IMR-90 (cell line): ENCODE measurements around the gene MCTP1. TPM values are rescaled to one million over a fixed set of nuclear protein-coding genes. Genes with fewer than 3 reads are reported as not detected.

ENCODE experiments used
- ATAC-seq: fragments of 200-7000 bp; cut with Tn5 transposase; 2 replicates; pipeline ENCODE4 v1.9.1; 2020; ENCODE audit warnings: low read depth, mild to moderate bottlenecking, moderate library complexity
- BruUV-seq: library from RNA; stranded (reverse); fragments of 400-500 nt; replicated peaks from 2 replicates; lab custom pipeline; 2021; lab: Mats Ljungman, UMichigan
- CTCF ChIA-PET: fragments of 300-600 bp; formaldehyde crosslinking; extraction: SDS; loops from one replicate; lab custom pipeline; 2021; ENCODE audit warnings: antibody characterized with exemption; lab: Yijun Ruan, JAX
- POLR2A ChIA-PET: fragments of 300-600 bp; sonication (Branson Sonifier 250); formaldehyde crosslinking; loops from one replicate; lab custom pipeline; 2022; ENCODE audit warnings: antibody characterized with exemption; ENCODE audit not compliant: unreplicated experiment; lab: Charles Lee
- DNase-seq: peaks from one replicate; pipeline ENCODE4 v3.0.0; 2013
- H2AFZ ChIP-seq: replicated peaks from 2 replicates; pipeline ENCODE3; 2013; ENCODE audit warnings: low read length, mild to moderate bottlenecking; ENCODE audit not compliant: poor library complexity
- H2AK5ac ChIP-seq: 2 replicates; pipeline ENCODE4 v1.6.1; 2013; ENCODE audit warnings: low read depth, low read length, inconsistent platforms
- H2AK9ac ChIP-seq: replicated peaks from 2 replicates; pipeline ENCODE3; 2013; ENCODE audit warnings: mild to moderate bottlenecking, low read depth, low read length, moderate library complexity; ENCODE audit not compliant: poor library complexity
- H2BK120ac ChIP-seq: 2 replicates; pipeline ENCODE4 v1.6.1; 2013; ENCODE audit warnings: low read depth, low read length, inconsistent platforms
- H2BK15ac ChIP-seq: 3 replicates; pipeline ENCODE4 v1.6.1; 2013; ENCODE audit warnings: low read depth, low read length, inconsistent platforms
- H2BK20ac ChIP-seq: 2 replicates; pipeline ENCODE4 v1.6.1; 2013; ENCODE audit warnings: low read depth, mild to moderate bottlenecking, inconsistent platforms, low read length, moderate library complexity
- H2BK5ac ChIP-seq: 2 replicates; pipeline ENCODE4 v1.6.1; 2013; ENCODE audit warnings: mild to moderate bottlenecking, low read depth, low read length, inconsistent platforms; ENCODE audit not compliant: poor library complexity, severe bottlenecking
- H3K14ac ChIP-seq: replicated peaks from 2 replicates; pipeline ENCODE4 v1.6.1; 2013; ENCODE audit warnings: low read depth, low read length, inconsistent platforms
- H3K18ac ChIP-seq: 2 replicates; pipeline ENCODE4 v1.6.1; 2013; ENCODE audit warnings: low read depth, low read length, control low read depth
- H3K23ac ChIP-seq: 2 replicates; pipeline ENCODE4 v1.6.1; 2013; ENCODE audit warnings: low read depth, low read length, inconsistent platforms
- H3K27ac ChIP-seq: 2 replicates; pipeline ENCODE4 v1.5.1; 2013; ENCODE audit warnings: mild to moderate bottlenecking, control low read depth, low read length; ENCODE audit not compliant: insufficient read depth
- H3K27me3 ChIP-seq: 2 replicates; pipeline ENCODE4 v1.6.1; 2013; ENCODE audit warnings: low read length; ENCODE audit not compliant: control insufficient read depth, insufficient read depth
- H3K36me3 ChIP-seq: 2 replicates; pipeline ENCODE4 v1.6.1; 2013; ENCODE audit warnings: low read length, mixed read lengths; ENCODE audit not compliant: control insufficient read depth, insufficient read depth
- H3K4ac ChIP-seq: 2 replicates; pipeline ENCODE4 v1.6.1; 2013; ENCODE audit warnings: low read depth, low read length, inconsistent platforms
- H3K4me1 ChIP-seq: 2 replicates; pipeline ENCODE4 v1.6.1; 2013; ENCODE audit warnings: low read length, mixed read lengths; ENCODE audit not compliant: control insufficient read depth, insufficient read depth
- H3K4me2 ChIP-seq: 2 replicates; pipeline ENCODE4 v1.6.1; 2013; ENCODE audit warnings: low read depth, mild to moderate bottlenecking, control low read depth, low read length, moderate library complexity
- H3K4me3 ChIP-seq: 2 replicates; pipeline ENCODE4 v1.5.1; 2013; ENCODE audit warnings: low read depth, mild to moderate bottlenecking, control low read depth, low read length, moderate library complexity; ENCODE audit not compliant: insufficient read depth
- H3K56ac ChIP-seq: 2 replicates; pipeline ENCODE4 v1.6.1; 2013; ENCODE audit warnings: low read length, inconsistent platforms; ENCODE audit not compliant: insufficient read depth; ENCODE audit errors: extremely low read depth
- H3K79me1 ChIP-seq, 2 experiments: 2 replicates each; pipeline ENCODE4 v1.6.1; 2013; ENCODE audit warnings: low read length in 2 of 2, inconsistent platforms in 1 of 2, low read depth in 1 of 2
- H3K9ac ChIP-seq: 2 replicates; pipeline ENCODE4 v1.6.1; 2013; ENCODE audit warnings: low read depth, low read length, control low read depth
- H3K9me1 ChIP-seq: 2 replicates; pipeline ENCODE4 v1.6.1; 2013; ENCODE audit warnings: low read length, inconsistent platforms; ENCODE audit not compliant: insufficient read depth
- H3K9me3 ChIP-seq: 2 replicates; pipeline ENCODE4 v1.6.1; 2013; ENCODE audit warnings: low read length; ENCODE audit not compliant: control insufficient read depth, insufficient read depth
- H4K20me1 ChIP-seq: 2 replicates; pipeline ENCODE4 v1.6.1; 2013; ENCODE audit warnings: low read length, inconsistent platforms; ENCODE audit not compliant: insufficient read depth
- H4K5ac ChIP-seq: 2 replicates; pipeline ENCODE4 v1.6.1; 2013; ENCODE audit warnings: mild to moderate bottlenecking, low read depth, low read length, control low read depth
- H4K8ac ChIP-seq, 2 experiments: 2 replicates each; pipeline ENCODE4 v1.6.1; 2013; ENCODE audit warnings: low read depth in 2 of 2, low read length in 2 of 2, control low read depth in 1 of 2, inconsistent platforms in 1 of 2
- H4K91ac ChIP-seq: 2 replicates; pipeline ENCODE4 v1.6.1; 2013; ENCODE audit warnings: low read depth, low read length, inconsistent platforms; ENCODE audit not compliant: insufficient read depth
- BHLHE40 ChIP-seq: fragments of 150-350 bp; IDR thresholded peaks from 2 replicates; pipeline ENCODE4 v1.6.1; 2016; ENCODE audit warnings: mild to moderate bottlenecking, low read depth, low read length
- FOS ChIP-seq: fragments of 150-350 bp; IDR thresholded peaks from 2 replicates; pipeline ENCODE4 v1.6.1; 2016; ENCODE audit warnings: low read depth, low read length
- MAFK ChIP-seq: IDR thresholded peaks from 2 replicates; pipeline ENCODE4 v1.6.1; 2012; ENCODE audit warnings: low read depth, low read length, improper control_type of control experiment
- MXI1 ChIP-seq: IDR thresholded peaks from 2 replicates; pipeline ENCODE4 v1.6.1; 2012; ENCODE audit warnings: low read depth, mild to moderate bottlenecking, low read length, moderate library complexity, borderline replicate concordance
- RFX5 ChIP-seq: IDR thresholded peaks from 2 replicates; pipeline ENCODE4 v1.8.0; 2012; ENCODE audit warnings: low read depth, mild to moderate bottlenecking, low read length, moderate library complexity
- SMC3 ChIP-seq: fragments of 150-350 bp; IDR thresholded peaks from 2 replicates; pipeline ENCODE4 v1.6.1; 2016; ENCODE audit warnings: low read depth, mild to moderate bottlenecking, antibody characterized with exemption, low read length, moderate library complexity
- WGBS, 2 experiments: methylation state at CpG; one replicate each; pipeline versions ENCODE4 v1.1.5 to v1.1.7; 2013; ENCODE audit warnings: missing lambda C conversion rate in 2 of 2; ENCODE audit not compliant: insufficient read length in 1 of 2; ENCODE audit errors: extremely low coverage in 2 of 2; 5-methylcytosine and 5-hydroxymethylcytosine counted together
- dilution Hi-C: fragments of 300-500 bp; cut with HindIII; formaldehyde crosslinking; loops from one replicate; pipeline ENCODE4 v1.14.3; 2018; ENCODE audit warnings: low sequenced_read_pairs; ENCODE audit not compliant: unreplicated experiment
- in situ Hi-C: fragments of 300-500 bp; cut with MboI; formaldehyde crosslinking; loops from 3 replicates; pipeline ENCODE4 v1.14.3; 2019; ENCODE audit warnings: low sequenced_read_pairs, inconsistent platforms, mixed read lengths
- intact Hi-C: fragments of 100-400 bp; cut with micrococcal nuclease; formaldehyde crosslinking; loops from 2 replicates; pipeline ENCODE4 v1.10.0; 2022
- polyA plus RNA-seq, 3 experiments: library from polyadenylated mRNA; depleted of rRNA; stranded (reverse); fragments of >200 nt; gene quantifications; 2 replicates each; pipeline ENCODE4 v1.2.3, GENCODE V29; 2012; ENCODE audit warnings: low replicate concordance in 1 of 3
- total RNA-seq: library from RNA; depleted of rRNA; stranded (reverse); fragments of >200 nt; gene quantifications from 2 replicates; pipeline ENCODE4 v1.2.3, GENCODE V29; 2012
- TF ChIP-seq, protein P1 (sequence below): fragments of 150-350 bp; IDR thresholded peaks from 2 replicates; pipeline ENCODE4 v1.6.1; 2016; ENCODE audit warnings: low read depth, mild to moderate bottlenecking, low read length, moderate library complexity, borderline replicate concordance

MCTP1 gene
- total and polyA plus RNA-seq, 2 of the 4 experiments (the other 2 are of a cell fraction) = 0.21 TPM; not detected in 1

DNA sequence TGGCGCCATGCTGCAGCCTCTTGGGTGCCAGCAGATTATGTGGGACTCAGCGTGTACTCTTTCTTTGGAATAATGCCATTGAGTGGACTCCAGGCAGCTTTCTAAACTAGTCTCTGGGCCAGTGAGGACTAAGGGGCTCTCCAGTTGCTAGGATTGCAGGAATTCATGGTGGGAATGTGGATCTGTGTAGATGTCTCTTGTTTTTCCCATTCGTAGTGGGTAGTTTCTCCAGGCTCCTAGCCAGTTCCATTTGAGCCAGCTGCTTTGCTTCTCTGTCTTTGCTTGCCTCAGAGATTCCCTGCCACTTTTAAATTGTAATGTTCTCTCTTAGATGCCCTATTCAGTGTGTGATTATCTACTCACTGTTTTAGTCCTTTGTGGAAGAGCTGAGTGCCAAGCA is 623.8 kb downstream of the MCTP1 start:
- Histone ChIP-seq H2AFZ (no peak overlapping the region), H3K4me1 (no peaks in the 10 kb centered on the region), H2BK15ac (no peak overlapping the region), H3K4me2 (no peak overlapping the region), H3K56ac (no peak overlapping the region), H3K14ac (no peak overlapping the region), H4K8ac (no peak overlapping the region), H2AK5ac (no peak overlapping the region), H3K4ac (no peak overlapping the region), H4K5ac (no peak overlapping the region), H3K9me1 (no peaks in the 10 kb centered on the region), H3K79me1 (peaks cover 4 to 8% of the 10 kb centered on the region in 2 experiments; a peak in 1 of 4 replicates), H3K36me3 (0 out of 2 replicates have a peak, but pooled peaks cover 1% of the 10 kb centered on the region), H4K20me1 (no peaks in the 10 kb centered on the region), H2BK120ac (no peak overlapping the region), H2AK9ac (no peak overlapping the region), H3K23ac (no peak overlapping the region), H3K27ac (no peak overlapping the region), H3K18ac (no peak overlapping the region), H3K9me3 (0 out of 2 replicates have a peak, but pooled peaks cover 1% of the 10 kb centered on the region), H2BK20ac (no peak overlapping the region), H3K9ac (no peak overlapping the region), H3K27me3 (no peaks in the 10 kb centered on the region), H2BK5ac (no peak overlapping the region), H4K91ac (no peak overlapping the region), H3K4me3 (no peak overlapping the region)
- no peak for ATAC-seq
- BruUV-seq = no TSS peak
- TF ChIP-seq RFX5 (no peak), MXI1 (no peak), MAFK (no peak), SMC3 (no peak), BHLHE40 (no peak), FOS (no peak)
- TF ChIP-seq, protein P1, sequence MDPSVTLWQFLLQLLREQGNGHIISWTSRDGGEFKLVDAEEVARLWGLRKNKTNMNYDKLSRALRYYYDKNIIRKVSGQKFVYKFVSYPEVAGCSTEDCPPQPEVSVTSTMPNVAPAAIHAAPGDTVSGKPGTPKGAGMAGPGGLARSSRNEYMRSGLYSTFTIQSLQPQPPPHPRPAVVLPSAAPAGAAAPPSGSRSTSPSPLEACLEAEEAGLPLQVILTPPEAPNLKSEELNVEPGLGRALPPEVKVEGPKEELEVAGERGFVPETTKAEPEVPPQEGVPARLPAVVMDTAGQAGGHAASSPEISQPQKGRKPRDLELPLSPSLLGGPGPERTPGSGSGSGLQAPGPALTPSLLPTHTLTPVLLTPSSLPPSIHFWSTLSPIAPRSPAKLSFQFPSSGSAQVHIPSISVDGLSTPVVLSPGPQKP = no peak
- in situ Hi-C loops (no loop called here), dilution Hi-C loops (no loop called here), intact Hi-C loops (no loop called here)
- ChIA-PET POLR2A (interaction anchor here (0.6 kb wide), 1 partner anchor 30 kb away, joined by 3 read pairs; no protein-coding TSS in a partner anchor), CTCF (no interaction called here)
- no peak for DNase-seq
- 100% methylated on average over 2 of the region's 3 CpGs; no CpG with 5 or more reads in 1 of the 2 experiments for WGBS, 2 experiments
